HL-60 (cell line): ENCODE measurements around the gene NPC1.

Experiments used
- DNase-seq, 2 experiments: peaks; one replicate each; pipeline ENCODE4 v3.0.0-alpha.2; 2010 to 2020; ENCODE audit warnings: low read depth in 1 of 2, low spot score in 1 of 2
- H3K27ac ChIP-seq: fragments of 250-450 bp; sonication (Bioruptor Pico); replicated peaks from 2 replicates; pipeline ENCODE4 v1.5.1; 2020; ENCODE audit warnings: mild to moderate bottlenecking, moderate library complexity
- H3K27me3 ChIP-seq: fragments of 250-450 bp; sonication (Bioruptor Pico); 2 replicates; pipeline ENCODE4 v1.5.1; 2021; ENCODE audit warnings: mild to moderate bottlenecking, moderate library complexity; ENCODE audit not compliant: insufficient read depth, poor library complexity, severe bottlenecking
- H3K4me3 ChIP-seq: replicated peaks from 2 replicates; pipeline ENCODE4 v1.5.1; 2011; ENCODE audit warnings: mild to moderate bottlenecking, control low read depth, low read length; ENCODE audit not compliant: insufficient read depth
- CTCF ChIP-seq: IDR thresholded peaks from one replicate; pipeline ENCODE4 v1.5.1; 2011; ENCODE audit warnings: low read length, control low read depth, inconsistent platforms; ENCODE audit not compliant: insufficient read depth
- GABPA ChIP-seq: IDR thresholded peaks from 2 replicates; pipeline ENCODE4 v1.6.1; 2012; ENCODE audit warnings: low read depth
- POLR2AphosphoS5 ChIP-seq: IDR thresholded peaks from 2 replicates; pipeline ENCODE4 v1.6.1; 2012; ENCODE audit warnings: low read depth
- REST ChIP-seq: IDR thresholded peaks from 2 replicates; pipeline ENCODE4 v1.6.1; 2012; ENCODE audit warnings: low read depth; ENCODE audit not compliant: insufficient replicate concordance
- SPI1 ChIP-seq: IDR thresholded peaks from 2 replicates; pipeline ENCODE4 v1.6.1; 2012; ENCODE audit warnings: low read depth, mild to moderate bottlenecking, borderline replicate concordance

NPC1 gene

GRCh38 chr18:23530195-23530594 is 56.1 kb downstream of the NPC1 start:
- Histone ChIP-seq H3K27me3 (no peaks in the 10 kb centered on the region), H3K4me3 (no peak overlapping the region), H3K27ac (peak overlapping the region; percentile 17)
- no peak for TF ChIP-seq GABPA
- TF ChIP-seq POLR2AphosphoS5: 0 out of 2 replicates have a peak, but pooled peaks have one; percentile 33
- TF ChIP-seq SPI1: peak; percentile 50; the same call in 1 of the 2 replicates
- DNase-seq: peak; percentile 66 to 75

GRCh38 chr18:23529604-23530003 is 56.7 kb downstream of the NPC1 start:
- H3K4me3 ChIP-seq: no peak overlapping the region
- H3K27me3 ChIP-seq: no peaks in the 10 kb centered on the region
- TF ChIP-seq POLR2AphosphoS5 (no peak), CTCF (no peak), REST (no peak), GABPA (no peak), SPI1 (no peak)
- peak overlapping the region; percentile 17 for H3K27ac ChIP-seq
- peak in 1 of 2 experiments; percentile 90 for DNase-seq

- DNase-seq: peak in 1 of 2 experiments; percentile 67
- H3K27ac ChIP-seq: 0 out of 2 replicates have a peak overlapping the region, but pooled peaks have one; percentile 11
- H3K27me3 ChIP-seq: no peaks in the 10 kb centered on the region
- no peak overlapping the region for H3K4me3 ChIP-seq
- no peak for TF ChIP-seq SPI1
- no peak for TF ChIP-seq CTCF
- TF ChIP-seq REST: no peak
- no peak for TF ChIP-seq GABPA
- TF ChIP-seq POLR2AphosphoS5: no peak
Observed at GRCh38 chr18:23528580-23529472, 57.5 kb downstream of the NPC1 start.

- no peak for DNase-seq
- Histone ChIP-seq H3K27ac (no peak overlapping the region), H3K27me3 (no peaks in the 10 kb centered on the region), H3K4me3 (no peak overlapping the region)
- TF ChIP-seq REST (no peak), SPI1 (no peak), POLR2AphosphoS5 (no peak), GABPA (no peak), CTCF (no peak)
Observed at GRCh38 chr18:23526501-23527063, 59.7 kb downstream of the NPC1 start.
